Stimulated activated CD8-positive, alpha-beta memory T cell treated with anti-CD3 and anti-CD28 coated beads, Interleukin-7, amount 100 ng/mL, for 24 hours (primary cell): ENCODE data around the gene ATG7.
"Not testable (repeated sequence)": the region's sequence is repeated elsewhere in the genome, so short reads cannot be mapped to it uniquely, and the experiment has no call there.

ENCODE experiments used
- DNase-seq: peaks from one replicate; pipeline ENCODE4 v3.0.0-alpha.2; 2020; ENCODE audit warnings: low read depth

Gene ATG7

GRCh38 chr3:11297126-11297525, 24.9 kb downstream of the ATG7 start:
- no peak for DNase-seq

DNA sequence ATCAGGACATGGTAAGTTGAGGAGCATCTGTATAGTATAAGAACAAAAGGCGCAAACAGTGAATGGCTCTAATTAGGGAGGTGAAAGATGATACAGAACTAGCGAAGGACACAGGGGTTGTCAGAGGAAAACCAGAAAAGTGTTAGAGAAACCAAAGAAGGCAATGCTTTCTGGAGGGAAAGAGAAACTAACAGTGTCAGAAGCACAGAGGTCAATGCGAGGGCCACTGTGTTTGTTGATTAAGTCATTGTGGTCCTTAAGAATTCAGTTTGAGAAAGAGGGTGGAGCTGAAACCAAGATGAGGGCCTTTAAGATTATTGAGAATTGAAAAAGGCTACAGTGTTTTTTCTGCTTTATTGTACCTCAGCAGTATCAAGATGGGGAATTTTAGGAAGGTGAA, 28.8 kb downstream of the ATG7 start:
- no peak for DNase-seq

DNA sequence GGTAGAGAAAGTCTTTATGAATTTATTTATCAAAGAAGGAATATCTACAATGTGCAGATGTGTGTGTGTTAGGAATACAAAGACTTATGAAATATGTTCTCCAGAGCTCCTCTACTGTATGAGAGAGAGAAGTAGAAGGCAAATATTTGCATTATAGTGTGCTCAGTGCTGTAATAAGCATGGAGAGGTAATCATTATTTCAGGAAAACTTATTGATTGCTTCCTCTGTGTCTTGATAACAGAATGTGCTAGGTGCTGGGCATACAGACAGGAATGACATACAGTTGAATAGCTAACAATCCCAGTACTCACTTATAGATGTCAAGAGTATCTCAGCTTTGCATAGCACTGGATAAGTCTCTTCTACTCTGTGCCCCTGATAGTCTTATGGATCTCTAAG, 30.2 kb downstream of the ATG7 start:
- DNase-seq: no peak

- no peak for DNase-seq
Observed at GRCh38 chr3:11304175-11304574, 32.0 kb downstream of the ATG7 start.

- DNase-seq: no peak
Observed at GRCh38 chr3:11305509-11305908, 33.3 kb downstream of the ATG7 start.

GRCh38 chr3:11306817-11307589, 34.8 kb downstream of the ATG7 start:
- no peak for DNase-seq

DNA sequence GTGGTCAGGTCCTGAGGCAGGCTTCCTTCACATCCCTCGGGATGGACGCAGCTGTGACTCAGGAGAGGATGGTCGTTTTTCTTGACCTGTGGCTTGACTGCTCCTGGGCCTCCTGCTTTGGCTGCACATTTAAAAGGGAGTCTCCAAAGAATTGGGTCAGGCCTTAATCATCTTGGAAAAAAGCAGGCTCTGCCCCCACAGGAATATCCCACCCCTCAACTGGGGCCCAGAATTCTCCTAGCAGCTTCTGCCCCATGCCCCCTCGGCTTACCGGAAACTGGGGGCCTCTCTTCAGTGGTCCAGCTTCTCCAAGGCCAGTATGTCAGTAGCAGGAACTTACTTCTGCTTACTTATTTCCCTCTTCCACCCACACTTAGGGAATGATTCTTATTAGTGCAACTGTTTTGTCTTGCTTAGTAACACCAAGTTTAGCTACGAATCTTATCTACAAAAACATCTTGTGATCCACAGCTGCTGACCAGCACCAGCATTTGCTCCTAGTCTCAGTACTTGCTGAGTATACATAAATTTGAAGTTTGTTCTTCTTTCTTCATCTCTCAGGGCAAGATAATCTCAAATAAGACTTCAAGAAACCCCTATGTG, 35.7 kb downstream of the ATG7 start:
- no peak for DNase-seq

GRCh38 chr3:11310258-11310657, 38.1 kb downstream of the ATG7 start:
- DNase-seq: no peak

DNA sequence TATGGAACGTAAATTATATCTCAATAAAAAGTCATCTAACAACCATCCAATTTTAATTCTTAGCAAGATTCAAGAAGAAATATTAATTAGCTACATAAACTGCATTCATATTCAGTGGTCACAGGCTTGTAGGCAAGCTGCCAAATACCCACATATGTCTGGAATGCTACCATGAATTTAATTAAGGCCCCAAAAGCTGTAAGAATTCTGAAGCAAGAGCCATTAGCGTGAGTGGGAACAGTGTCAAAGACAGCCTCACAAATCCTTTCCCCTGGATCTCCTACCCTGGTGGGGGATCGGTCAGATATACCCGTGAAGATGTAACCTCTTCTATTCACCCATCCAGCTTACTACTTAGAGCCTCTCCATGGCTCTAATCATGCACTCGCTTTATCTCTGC, 40.0 kb downstream of the ATG7 start:
- DNase-seq: no peak

DNA sequence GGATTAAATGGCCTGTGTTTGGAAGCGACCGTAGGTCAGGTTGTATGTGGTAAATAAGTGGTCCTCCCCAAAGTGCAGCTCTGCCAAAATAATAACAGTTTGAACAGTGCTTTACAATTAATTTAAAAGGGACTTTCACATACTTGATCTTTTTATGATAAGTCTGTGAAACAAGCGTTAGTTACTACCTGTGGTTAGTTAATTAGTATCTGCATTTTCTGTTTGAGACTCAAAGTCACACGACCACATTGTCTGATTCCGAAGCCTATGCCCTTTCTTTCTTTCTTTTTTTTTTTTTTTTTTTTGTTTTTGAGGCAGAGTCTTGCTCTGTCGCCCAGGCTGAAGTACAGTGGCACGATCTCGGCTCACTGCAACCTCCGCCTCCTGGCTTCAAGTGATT, 45.1 kb downstream of the ATG7 start:
- DNase-seq: no peak

DNA sequence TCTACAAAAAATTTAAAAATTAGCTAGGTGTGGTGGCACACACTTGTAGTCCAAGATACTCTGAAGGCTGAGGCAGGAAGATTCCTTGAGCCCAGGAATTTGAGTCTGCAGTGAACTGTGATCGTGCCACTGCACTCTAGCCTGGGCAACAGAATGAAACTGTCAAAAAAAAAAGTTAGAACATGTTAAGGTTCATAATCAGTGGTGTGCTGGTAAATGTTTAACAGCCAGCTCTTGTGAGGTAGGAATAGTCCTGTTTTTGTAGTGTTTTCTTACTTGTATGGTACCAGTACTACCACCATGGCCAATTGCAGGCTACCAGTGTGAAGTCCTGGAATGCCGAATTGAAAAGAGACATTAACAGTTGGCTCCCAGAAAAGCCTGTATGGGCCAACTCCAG, 50.7 kb downstream of the ATG7 start:
- no peak for DNase-seq

- DNase-seq: no peak
Observed at GRCh38 chr3:11323813-11324212, 51.6 kb downstream of the ATG7 start.

DNA sequence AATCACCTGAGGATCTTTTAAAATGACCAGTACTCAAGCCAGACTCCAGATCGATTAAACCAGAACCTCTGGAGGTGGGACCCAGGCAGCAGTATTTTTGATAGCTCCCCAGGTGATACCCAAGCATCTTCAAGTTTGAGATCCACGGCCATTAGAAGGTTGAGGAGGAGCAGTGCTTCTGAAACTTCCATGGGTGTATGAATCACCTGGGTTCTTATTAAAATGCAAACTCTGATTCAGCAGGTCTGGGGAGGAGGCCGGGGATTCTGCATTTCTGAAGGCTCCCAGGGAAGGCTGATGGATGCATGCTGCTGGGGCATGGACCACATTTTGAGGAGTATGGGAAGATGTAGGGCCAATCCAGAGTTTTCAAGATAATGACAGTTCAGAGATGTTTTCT, 55.4 kb downstream of the ATG7 start:
- DNase-seq: no peak

GRCh38 chr3:11328196-11328945, 56.2 kb downstream of the ATG7 start:
- DNase-seq: no peak

DNA sequence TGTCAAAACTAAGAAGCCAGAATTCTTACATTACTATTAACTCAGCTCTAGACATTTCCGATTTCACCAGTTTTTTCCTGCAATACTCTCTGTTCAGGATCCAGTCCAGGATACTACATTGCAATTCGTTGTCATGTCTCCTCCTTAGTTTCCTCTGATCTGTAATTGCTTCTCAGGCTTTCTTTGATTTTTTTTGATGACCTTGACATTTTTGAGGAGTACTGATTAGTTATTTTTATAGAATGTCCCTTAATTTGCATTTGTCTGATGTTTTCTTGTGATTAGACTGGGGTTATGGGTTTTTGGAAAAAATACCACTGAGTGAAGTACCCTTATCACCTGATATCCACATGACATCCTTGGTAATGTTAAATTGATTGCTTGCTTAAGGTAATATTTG, 57.6 kb downstream of the ATG7 start:
- DNase-seq: no peak

- DNase-seq: no peak
Observed at GRCh38 chr3:11331101-11331500, 58.9 kb downstream of the ATG7 start.

- DNase-seq: no peak
Observed at GRCh38 chr3:11335056-11335608, 62.9 kb downstream of the ATG7 start.

DNA sequence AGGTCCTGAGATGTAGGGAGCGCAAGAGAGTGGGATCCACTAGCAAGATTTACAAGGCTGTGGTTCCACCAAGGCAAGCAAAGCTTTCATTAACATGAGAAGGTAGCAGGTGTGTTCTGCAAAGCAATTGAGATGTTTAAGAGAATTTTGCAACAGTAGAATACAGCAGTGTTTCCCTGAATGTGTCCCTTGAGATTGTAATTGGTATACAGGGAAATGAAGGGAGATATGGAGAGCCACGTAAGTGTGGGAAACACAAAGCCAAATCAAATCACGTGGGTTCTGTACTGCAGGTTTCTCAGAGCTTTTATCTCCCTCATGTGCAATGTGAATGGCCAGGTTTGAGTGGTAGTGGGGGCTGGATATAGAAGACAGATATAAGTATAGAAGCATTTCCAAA, 67.3 kb downstream of the ATG7 start:
- no peak for DNase-seq

DNA sequence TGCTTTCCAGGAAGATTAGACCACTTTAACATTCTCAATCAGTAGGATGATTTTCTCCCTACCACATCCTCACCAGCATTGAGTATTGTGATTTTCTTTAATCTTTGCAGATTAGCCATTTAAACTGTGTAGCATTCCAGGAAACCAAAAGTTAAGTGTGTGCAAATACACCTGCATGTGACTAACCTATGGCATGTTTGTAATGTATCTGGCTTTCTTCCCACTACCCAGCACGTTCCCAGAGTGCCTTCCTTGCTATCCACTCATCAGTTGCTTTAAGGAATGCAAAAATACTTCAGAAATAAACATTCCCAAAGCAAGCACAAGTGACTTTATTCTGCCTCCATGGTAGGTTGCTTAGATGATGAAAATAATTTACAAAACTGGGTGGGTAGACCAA, 74.2 kb downstream of the ATG7 start:
- DNase-seq: no peak

GRCh38 chr3:11348877-11349276, 76.7 kb downstream of the ATG7 start:
- not testable (repeated sequence) for DNase-seq

DNA sequence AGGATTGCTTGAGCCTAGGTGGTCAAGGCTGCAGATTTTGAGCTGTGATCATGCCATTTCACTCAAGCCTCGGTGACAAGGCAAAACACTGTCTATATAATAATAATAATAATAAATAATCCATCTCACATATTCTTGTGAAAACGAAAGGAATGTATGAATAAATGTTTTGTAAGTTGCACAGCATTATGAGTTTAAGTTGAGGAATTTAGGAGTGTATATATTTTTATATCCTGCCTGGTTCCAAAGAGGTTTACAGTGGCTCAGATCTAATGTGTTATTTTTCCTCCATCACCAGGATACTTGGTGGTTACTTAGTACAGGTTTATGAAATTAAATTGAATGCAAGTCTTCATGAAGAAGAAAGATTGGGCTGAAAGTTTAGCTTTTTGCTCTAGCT, 77.2 kb downstream of the ATG7 start:
- no peak for DNase-seq

DNA sequence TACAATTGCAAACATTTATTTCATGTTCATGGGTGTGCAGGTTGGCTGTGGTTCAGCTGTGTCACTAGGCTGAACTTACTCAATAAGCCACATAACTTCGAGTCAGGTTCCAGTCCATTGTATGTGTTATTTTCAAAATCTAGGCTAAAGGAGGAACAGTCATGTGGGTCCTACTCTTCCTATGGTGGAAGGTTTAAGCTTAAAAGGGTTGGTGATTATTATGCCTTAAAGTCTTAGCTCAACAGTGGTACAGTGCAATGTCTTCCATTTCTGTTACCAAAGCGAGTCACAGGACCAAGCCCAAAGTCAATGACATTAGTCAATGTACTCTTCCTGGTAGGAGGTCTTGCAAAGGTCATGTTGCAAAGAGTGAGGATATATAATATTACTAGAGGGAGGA, 78.2 kb downstream of the ATG7 start:
- no peak for DNase-seq

DNA sequence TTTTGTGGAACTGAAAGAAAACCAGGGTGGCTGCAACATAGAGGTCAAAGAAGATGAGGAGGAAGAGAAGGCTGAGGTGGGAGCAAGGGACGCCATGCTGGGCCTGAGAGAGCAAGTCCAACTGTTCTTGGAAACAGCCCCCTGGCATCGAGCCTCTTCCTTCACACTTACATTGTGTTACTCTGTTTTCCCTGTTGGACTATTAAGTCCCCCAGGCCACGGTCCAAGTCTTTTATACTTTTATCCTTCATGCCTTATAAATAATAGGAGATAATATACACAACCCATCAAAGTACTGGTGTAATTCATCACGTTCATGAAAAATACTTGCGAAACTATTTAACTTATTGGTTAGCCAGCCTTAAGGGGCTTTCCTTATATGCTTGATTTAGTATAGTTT, 79.3 kb downstream of the ATG7 start:
- no peak for DNase-seq
